ENCODE results near the gene CACNA2D2. TPM values are rescaled to one million over a fixed set of nuclear protein-coding genes. Genes with fewer than 3 reads are reported as not detected.

CACNA2D2 gene
- total and polyA plus RNA-seq, 2 of the 8 experiments (the other 6 are each of a cell fraction or from before 2014, with no cell fraction given), result 14.1 to 25.0 TPM

DNA sequence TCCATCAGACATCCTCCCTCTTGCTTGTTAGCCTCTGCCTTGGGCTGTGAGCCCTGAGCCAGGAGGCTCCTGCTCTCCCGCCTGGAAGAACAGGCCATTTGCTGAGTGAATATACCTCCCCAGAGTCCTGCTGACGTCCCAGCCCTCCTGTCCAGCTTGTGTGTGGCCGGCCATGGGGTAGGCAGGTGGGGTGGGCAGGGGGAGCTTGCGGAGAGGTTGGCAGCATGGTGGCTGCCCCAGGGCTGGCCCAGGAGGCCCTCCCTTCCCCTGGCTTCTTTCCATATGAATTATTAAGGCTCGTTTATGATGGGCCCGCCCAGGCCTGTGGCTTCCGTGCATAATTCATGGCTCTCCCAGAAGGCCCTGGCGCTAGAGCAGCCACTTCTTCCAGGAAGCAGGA lies 18.7 kb downstream of the CACNA2D2 start (continued):
- TF ChIP-seq POLR2AphosphoS5 (IDR thresholded peaks at IDR 0.05; ENCODE audit: low read depth, low read length) (no peak), TAF1 (IDR thresholded peaks at IDR 0.05; ENCODE audit: low read depth, low read length) (no peak), POLR2A (IDR thresholded peaks at IDR 0.05; ENCODE audit: control extremely low read depth in 1 of 2, low read depth in 2 of 2, low read length in 2 of 2) (no peak), RXRA (IDR thresholded peaks at IDR 0.05; ENCODE audit: insufficient read depth, low read depth, low read length) (no peak), NRF1 (IDR thresholded peaks at IDR 0.05; ENCODE audit: low read depth, low read length) (no peak)
- TF ChIP-seq, protein P1, sequence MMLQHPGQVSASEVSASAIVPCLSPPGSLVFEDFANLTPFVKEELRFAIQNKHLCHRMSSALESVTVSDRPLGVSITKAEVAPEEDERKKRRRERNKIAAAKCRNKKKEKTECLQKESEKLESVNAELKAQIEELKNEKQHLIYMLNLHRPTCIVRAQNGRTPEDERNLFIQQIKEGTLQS (IDR thresholded peaks at IDR 0.05; ENCODE audit: insufficient read depth, low read depth, low read length), result no peak

Measured in H1 (cell line).